Iris pigment epithelial cell (primary cell): ENCODE data around the gene EXOC4.
"Not testable (repeated sequence)": the region's sequence is repeated elsewhere in the genome, so short reads cannot be mapped to it uniquely, and the experiment has no call there.

Experiments
- DNase-seq: peaks from one replicate; pipeline ENCODE4 v3.0.0-alpha.2; 2011; ENCODE audit warnings: low read depth

The EXOC4 gene

GRCh38 chr7:133252858-133253518 lies at the start of gene EXOC4:
Gene EXOC4 (plus strand): TSS chr7:133253078.
- DNase-seq: peak; percentile 98

- DNase-seq: no peak
Observed at GRCh38 chr7:133203490-133203889, 49.4 kb upstream of the EXOC4 start.

- DNase-seq: peak; percentile 47
Observed at GRCh38 chr7:133207687-133208086, 45.2 kb upstream of the EXOC4 start.

- not testable (repeated sequence) for DNase-seq
Observed at GRCh38 chr7:133210817-133211216, 42.1 kb upstream of the EXOC4 start.

GRCh38 chr7:133213772-133214171 lies 39.1 kb upstream of the EXOC4 start:
- DNase-seq: not testable (repeated sequence)

- DNase-seq: no peak
Observed at GRCh38 chr7:133217773-133218172, 35.1 kb upstream of the EXOC4 start.

GRCh38 chr7:133230591-133231194 lies 22.2 kb upstream of the EXOC4 start:
- peak; percentile 56 for DNase-seq

- no peak for DNase-seq
Observed at GRCh38 chr7:133233142-133233541, 19.7 kb upstream of the EXOC4 start.

- peak; percentile 57 for DNase-seq
Observed at GRCh38 chr7:133234961-133235875, 17.7 kb upstream of the EXOC4 start.

- DNase-seq: no peak
Observed at GRCh38 chr7:133237545-133237944, 15.3 kb upstream of the EXOC4 start.

GRCh38 chr7:133240302-133240701 lies 12.6 kb upstream of the EXOC4 start:
- DNase-seq: no peak

- DNase-seq: no peak
Observed at GRCh38 chr7:133246558-133246957, 6.3 kb upstream of the EXOC4 start.

GRCh38 chr7:133248901-133249300 lies 4.0 kb upstream of the EXOC4 start:
- no peak for DNase-seq

- DNase-seq: no peak
Observed at GRCh38 chr7:133252506-133252857, 396 bp upstream of the EXOC4 start.

GRCh38 chr7:133253519-133253875 lies 619 bp downstream of the EXOC4 start:
- peak; percentile 35 for DNase-seq

GRCh38 chr7:133255486-133255885 lies 2.6 kb downstream of the EXOC4 start:
- DNase-seq: peak; percentile 28

- no peak for DNase-seq
Observed at GRCh38 chr7:133258174-133258573, 5.3 kb downstream of the EXOC4 start.

GRCh38 chr7:133265821-133266220 lies 12.9 kb downstream of the EXOC4 start:
- peak; percentile 52 for DNase-seq

- no peak for DNase-seq
Observed at GRCh38 chr7:133268355-133268754, 15.5 kb downstream of the EXOC4 start.

GRCh38 chr7:133272336-133272735 lies 19.5 kb downstream of the EXOC4 start:
- DNase-seq: no peak

- no peak for DNase-seq
Observed at GRCh38 chr7:133273227-133273626, 20.3 kb downstream of the EXOC4 start.

- no peak for DNase-seq
Observed at GRCh38 chr7:133274265-133274664, 21.4 kb downstream of the EXOC4 start.

- DNase-seq: no peak
Observed at GRCh38 chr7:133275008-133275407, 22.1 kb downstream of the EXOC4 start.
